Measurements from ENCODE around the gene SH3BGR.

GRCh38 chr21:39467746-39468145 lies 16.0 kb downstream of the SH3BGR start:
- no peak for TF ChIP-seq ZFX (IDR thresholded peaks at IDR 0.05; ENCODE audit: borderline replicate concordance)
- TF ChIP-seq CTCF (IDR thresholded peaks at IDR 0.05) = no peak

Measured in 22Rv1 (cell line).